IMR-90 (cell line): ENCODE results near the gene F13A1. TPM values are rescaled to one million over a fixed set of nuclear protein-coding genes. Genes with fewer than 3 reads are reported as not detected.

Source experiments
- ATAC-seq: fragments of 200-7000 bp; cut with Tn5 transposase; 2 replicates; pipeline ENCODE4 v1.9.1; 2020; ENCODE audit warnings: low read depth, mild to moderate bottlenecking, moderate library complexity
- BruUV-seq: library from RNA; stranded (reverse); fragments of 400-500 nt; replicated peaks from 2 replicates; lab custom pipeline; 2021; lab: Mats Ljungman, UMichigan
- CTCF ChIA-PET: fragments of 300-600 bp; formaldehyde crosslinking; extraction: SDS; loops from one replicate; lab custom pipeline; 2021; ENCODE audit warnings: antibody characterized with exemption; lab: Yijun Ruan, JAX
- POLR2A ChIA-PET: fragments of 300-600 bp; sonication (Branson Sonifier 250); formaldehyde crosslinking; loops from one replicate; lab custom pipeline; 2022; ENCODE audit warnings: antibody characterized with exemption; ENCODE audit not compliant: unreplicated experiment; lab: Charles Lee
- DNase-seq: peaks from one replicate; pipeline ENCODE4 v3.0.0; 2013
- H2AFZ ChIP-seq: replicated peaks from 2 replicates; pipeline ENCODE3; 2013; ENCODE audit warnings: low read length, mild to moderate bottlenecking; ENCODE audit not compliant: poor library complexity
- H2AK5ac ChIP-seq: 2 replicates; pipeline ENCODE4 v1.6.1; 2013; ENCODE audit warnings: low read depth, low read length, inconsistent platforms
- H2AK9ac ChIP-seq: replicated peaks from 2 replicates; pipeline ENCODE3; 2013; ENCODE audit warnings: mild to moderate bottlenecking, low read depth, low read length, moderate library complexity; ENCODE audit not compliant: poor library complexity
- H2BK120ac ChIP-seq: 2 replicates; pipeline ENCODE4 v1.6.1; 2013; ENCODE audit warnings: low read depth, low read length, inconsistent platforms
- H2BK15ac ChIP-seq: 3 replicates; pipeline ENCODE4 v1.6.1; 2013; ENCODE audit warnings: low read depth, low read length, inconsistent platforms
- H2BK20ac ChIP-seq: 2 replicates; pipeline ENCODE4 v1.6.1; 2013; ENCODE audit warnings: low read depth, mild to moderate bottlenecking, inconsistent platforms, low read length, moderate library complexity
- H2BK5ac ChIP-seq: 2 replicates; pipeline ENCODE4 v1.6.1; 2013; ENCODE audit warnings: mild to moderate bottlenecking, low read depth, low read length, inconsistent platforms; ENCODE audit not compliant: poor library complexity, severe bottlenecking
- H3K14ac ChIP-seq: replicated peaks from 2 replicates; pipeline ENCODE4 v1.6.1; 2013; ENCODE audit warnings: low read depth, low read length, inconsistent platforms
- H3K18ac ChIP-seq: 2 replicates; pipeline ENCODE4 v1.6.1; 2013; ENCODE audit warnings: low read depth, low read length, control low read depth
- H3K23ac ChIP-seq: 2 replicates; pipeline ENCODE4 v1.6.1; 2013; ENCODE audit warnings: low read depth, low read length, inconsistent platforms
- H3K27ac ChIP-seq: 2 replicates; pipeline ENCODE4 v1.5.1; 2013; ENCODE audit warnings: mild to moderate bottlenecking, control low read depth, low read length; ENCODE audit not compliant: insufficient read depth
- H3K27me3 ChIP-seq: 2 replicates; pipeline ENCODE4 v1.6.1; 2013; ENCODE audit warnings: low read length; ENCODE audit not compliant: control insufficient read depth, insufficient read depth
- H3K36me3 ChIP-seq: 2 replicates; pipeline ENCODE4 v1.6.1; 2013; ENCODE audit warnings: low read length, mixed read lengths; ENCODE audit not compliant: control insufficient read depth, insufficient read depth
- H3K4ac ChIP-seq: 2 replicates; pipeline ENCODE4 v1.6.1; 2013; ENCODE audit warnings: low read depth, low read length, inconsistent platforms
- H3K4me1 ChIP-seq: 2 replicates; pipeline ENCODE4 v1.6.1; 2013; ENCODE audit warnings: low read length, mixed read lengths; ENCODE audit not compliant: control insufficient read depth, insufficient read depth
- H3K4me2 ChIP-seq: 2 replicates; pipeline ENCODE4 v1.6.1; 2013; ENCODE audit warnings: low read depth, mild to moderate bottlenecking, control low read depth, low read length, moderate library complexity
- H3K4me3 ChIP-seq: 2 replicates; pipeline ENCODE4 v1.5.1; 2013; ENCODE audit warnings: low read depth, mild to moderate bottlenecking, control low read depth, low read length, moderate library complexity; ENCODE audit not compliant: insufficient read depth
- H3K56ac ChIP-seq: 2 replicates; pipeline ENCODE4 v1.6.1; 2013; ENCODE audit warnings: low read length, inconsistent platforms; ENCODE audit not compliant: insufficient read depth; ENCODE audit errors: extremely low read depth
- H3K79me1 ChIP-seq, 2 experiments: 2 replicates each; pipeline ENCODE4 v1.6.1; 2013; ENCODE audit warnings: low read length in 2 of 2, inconsistent platforms in 1 of 2, low read depth in 1 of 2
- H3K9ac ChIP-seq: 2 replicates; pipeline ENCODE4 v1.6.1; 2013; ENCODE audit warnings: low read depth, low read length, control low read depth
- H3K9me1 ChIP-seq: 2 replicates; pipeline ENCODE4 v1.6.1; 2013; ENCODE audit warnings: low read length, inconsistent platforms; ENCODE audit not compliant: insufficient read depth
- H3K9me3 ChIP-seq: 2 replicates; pipeline ENCODE4 v1.6.1; 2013; ENCODE audit warnings: low read length; ENCODE audit not compliant: control insufficient read depth, insufficient read depth
- H4K20me1 ChIP-seq: 2 replicates; pipeline ENCODE4 v1.6.1; 2013; ENCODE audit warnings: low read length, inconsistent platforms; ENCODE audit not compliant: insufficient read depth
- H4K5ac ChIP-seq: 2 replicates; pipeline ENCODE4 v1.6.1; 2013; ENCODE audit warnings: mild to moderate bottlenecking, low read depth, low read length, control low read depth
- H4K8ac ChIP-seq, 2 experiments: 2 replicates each; pipeline ENCODE4 v1.6.1; 2013; ENCODE audit warnings: low read depth in 2 of 2, low read length in 2 of 2, control low read depth in 1 of 2, inconsistent platforms in 1 of 2
- H4K91ac ChIP-seq: 2 replicates; pipeline ENCODE4 v1.6.1; 2013; ENCODE audit warnings: low read depth, low read length, inconsistent platforms; ENCODE audit not compliant: insufficient read depth
- CEBPB ChIP-seq: IDR thresholded peaks from 2 replicates; pipeline ENCODE4 v1.6.1; 2012; ENCODE audit warnings: low read depth, low read length, improper control_type of control experiment
- CHD1 ChIP-seq: IDR thresholded peaks from 2 replicates; pipeline ENCODE4 v1.6.1; 2012; ENCODE audit warnings: low read depth, low read length, improper control_type of control experiment
- MAFK ChIP-seq: IDR thresholded peaks from 2 replicates; pipeline ENCODE4 v1.6.1; 2012; ENCODE audit warnings: low read depth, low read length, improper control_type of control experiment
- whole genome bisulfite sequencing, 2 experiments: methylation state at CpG; one replicate each; pipeline versions ENCODE4 v1.1.5 to v1.1.7; 2013; ENCODE audit warnings: missing lambda C conversion rate in 2 of 2; ENCODE audit not compliant: insufficient read length in 1 of 2; ENCODE audit errors: extremely low coverage in 2 of 2; 5-methylcytosine and 5-hydroxymethylcytosine counted together
- dilution Hi-C: fragments of 300-500 bp; cut with HindIII; formaldehyde crosslinking; loops from one replicate; pipeline ENCODE4 v1.14.3; 2018; ENCODE audit warnings: low sequenced_read_pairs; ENCODE audit not compliant: unreplicated experiment
- in situ Hi-C: fragments of 300-500 bp; cut with MboI; formaldehyde crosslinking; loops from 3 replicates; pipeline ENCODE4 v1.14.3; 2019; ENCODE audit warnings: low sequenced_read_pairs, inconsistent platforms, mixed read lengths
- intact Hi-C: fragments of 100-400 bp; cut with micrococcal nuclease; formaldehyde crosslinking; loops from 2 replicates; pipeline ENCODE4 v1.10.0; 2022
- polyA plus RNA-seq, 3 experiments: library from polyadenylated mRNA; depleted of rRNA; stranded (reverse); fragments of >200 nt; gene quantifications; 2 replicates each; pipeline ENCODE4 v1.2.3, GENCODE V29; 2012; ENCODE audit warnings: low replicate concordance in 1 of 3
- total RNA-seq: library from RNA; depleted of rRNA; stranded (reverse); fragments of >200 nt; gene quantifications from 2 replicates; pipeline ENCODE4 v1.2.3, GENCODE V29; 2012

The F13A1 gene
- total and polyA plus RNA-seq, 2 of the 4 experiments (the other 2 are of a cell fraction), result not detected

GRCh38 chr6:6277413-6277812 is 43.0 kb downstream of the F13A1 start:
- Histone ChIP-seq H3K9me1 (no peaks in the 10 kb centered on the region), H3K9me3 (peaks cover 20% of the 10 kb centered on the region), H2BK5ac (no peak overlapping the region), H3K56ac (no peak overlapping the region), H3K27me3 (no peaks in the 10 kb centered on the region), H2AK5ac (no peak overlapping the region), H3K79me1 (no peaks in the 10 kb centered on the region), H3K27ac (no peak overlapping the region), H3K4me3 (no peak overlapping the region), H2AFZ (no peak overlapping the region), H3K14ac (no peak overlapping the region), H4K20me1 (no peaks in the 10 kb centered on the region), H4K8ac (no peak overlapping the region), H2BK15ac (no peak overlapping the region), H3K4me1 (no peaks in the 10 kb centered on the region), H3K4me2 (no peak overlapping the region), H4K91ac (no peak overlapping the region), H3K9ac (no peak overlapping the region), H3K23ac (no peak overlapping the region), H2AK9ac (no peak overlapping the region), H3K4ac (no peak overlapping the region), H3K18ac (no peak overlapping the region), H3K36me3 (no peaks in the 10 kb centered on the region), H2BK20ac (no peak overlapping the region), H4K5ac (no peak overlapping the region), H2BK120ac (no peak overlapping the region)
- no peak for DNase-seq
- dilution Hi-C loops, result no loop called here
- CTCF ChIA-PET, result no interaction called here
- TF ChIP-seq CHD1, result no peak
- TF ChIP-seq CEBPB, result peak; percentile 80
- no peak for TF ChIP-seq MAFK
- in situ Hi-C loops, result no loop called here
- WGBS, 2 experiments, result 21% methylated on average over 2 of the region's 4 CpGs; no CpG with 5 or more reads in 1 of the 2 experiments
- no TSS peak for BruUV-seq
- POLR2A ChIA-PET, result no interaction called here
- ATAC-seq, result no peak
- intact Hi-C loops, result no loop called here
